Peyer's patch (tissue), 4 donors: ENCODE measurements around the gene TMCC1. TPM values are rescaled to one million over a fixed set of nuclear protein-coding genes. Genes with fewer than 3 reads are reported as not detected.

Experiments used
- DNase-seq, 3 donors: peaks; one replicate each; pipeline ENCODE4 v3.0.0-alpha.2; 2017 to 2019
- H3K27ac ChIP-seq, 4 donors: fragments of 200-600 bp; sonication (generic); one replicate each; pipeline ENCODE4 v1.5.1; 2016 to 2019
- H3K27me3 ChIP-seq, 2 donors: fragments of 200-600 bp; sonication (generic); one replicate each; pipeline ENCODE4 v1.5.1; 2019
- H3K36me3 ChIP-seq, 3 donors: fragments of 200-600 bp; sonication (generic); one replicate each; pipeline ENCODE4 v1.5.1; 2016 to 2019
- H3K4me1 ChIP-seq, 4 donors: fragments of 200-600 bp; sonication (generic); one replicate each; pipeline ENCODE4 v1.5.1; 2016 to 2019
- H3K4me3 ChIP-seq, 4 donors: fragments of 200-600 bp; sonication (generic); 1 replicate in 3 of 4; 2 replicates in 1 of 4; pipeline ENCODE4 v1.5.1; 2016 to 2019; ENCODE audit warnings: mild to moderate bottlenecking in 1 of 4
- H3K9me3 ChIP-seq, 4 donors: fragments of 200-600 bp; sonication (generic); one replicate each; pipeline ENCODE4 v1.5.1; 2016 to 2019; ENCODE audit warnings: mild to moderate bottlenecking in 1 of 4
- POLR2A ChIP-seq, 2 donors: fragments of 450-650 bp; IDR thresholded peaks; one replicate each; pipeline ENCODE4 v1.5.1; 2017; ENCODE audit warnings: antibody characterized with exemption in 2 of 2, mild to moderate bottlenecking in 2 of 2, moderate library complexity in 2 of 2
- total RNA-seq, 4 donors: library from RNA; depleted of rRNA; stranded (reverse); fragments of >200 nt; gene quantifications; one replicate each; pipeline ENCODE4 v1.1.0, GENCODE V29; 2016
- TF ChIP-seq, protein P1 (sequence below), 6 experiments: fragments of 450-650 bp in 4 of 6; fragments of 200-600 bp in 2 of 6; sonication (generic) in 1 of 6; IDR thresholded peaks; one replicate each; pipeline ENCODE4 v1.5.1; 2017 to 2019; ENCODE audit warnings: antibody characterized with exemption in 6 of 6, mild to moderate bottlenecking in 3 of 6, moderate library complexity in 1 of 6

The TMCC1 gene
- total RNA-seq, 4 donors from 2014 or later, result 12.9 to 33.1 (median 23.7) TPM

- no peaks in the 10 kb centered on the region for H3K9me3 ChIP-seq
- H3K4me3 ChIP-seq, result no peak overlapping the region
- peaks cover 0 to 20% (median 2%) of the 10 kb centered on the region in 4 donors for H3K4me1 ChIP-seq
- H3K27me3 ChIP-seq, result no peaks in the 10 kb centered on the region
- peaks cover 0 to 17% (median 0%) of the 10 kb centered on the region in 3 donors for H3K36me3 ChIP-seq
- DNase-seq, result no peak
- TF ChIP-seq POLR2A (IDR thresholded peaks at IDR 0.05), result no peak
- TF ChIP-seq, protein P1, sequence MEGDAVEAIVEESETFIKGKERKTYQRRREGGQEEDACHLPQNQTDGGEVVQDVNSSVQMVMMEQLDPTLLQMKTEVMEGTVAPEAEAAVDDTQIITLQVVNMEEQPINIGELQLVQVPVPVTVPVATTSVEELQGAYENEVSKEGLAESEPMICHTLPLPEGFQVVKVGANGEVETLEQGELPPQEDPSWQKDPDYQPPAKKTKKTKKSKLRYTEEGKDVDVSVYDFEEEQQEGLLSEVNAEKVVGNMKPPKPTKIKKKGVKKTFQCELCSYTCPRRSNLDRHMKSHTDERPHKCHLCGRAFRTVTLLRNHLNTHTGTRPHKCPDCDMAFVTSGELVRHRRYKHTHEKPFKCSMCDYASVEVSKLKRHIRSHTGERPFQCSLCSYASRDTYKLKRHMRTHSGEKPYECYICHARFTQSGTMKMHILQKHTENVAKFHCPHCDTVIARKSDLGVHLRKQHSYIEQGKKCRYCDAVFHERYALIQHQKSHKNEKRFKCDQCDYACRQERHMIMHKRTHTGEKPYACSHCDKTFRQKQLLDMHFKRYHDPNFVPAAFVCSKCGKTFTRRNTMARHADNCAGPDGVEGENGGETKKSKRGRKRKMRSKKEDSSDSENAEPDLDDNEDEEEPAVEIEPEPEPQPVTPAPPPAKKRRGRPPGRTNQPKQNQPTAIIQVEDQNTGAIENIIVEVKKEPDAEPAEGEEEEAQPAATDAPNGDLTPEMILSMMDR (IDR thresholded peaks at IDR 0.05), result no peak
- no peak overlapping the region for H3K27ac ChIP-seq
Observed at GRCh38 chr3:129655291-129655700, 238.2 kb downstream of the TMCC1 start.

GRCh38 chr3:129654131-129654530 is 239.4 kb downstream of the TMCC1 start:
- Histone ChIP-seq H3K4me3 (no peak overlapping the region), H3K27ac (no peak overlapping the region), H3K4me1 (peaks cover 0 to 20% (median 2%) of the 10 kb centered on the region in 4 donors), H3K9me3 (no peaks in the 10 kb centered on the region), H3K27me3 (no peaks in the 10 kb centered on the region), H3K36me3 (peaks cover 0 to 17% (median 0%) of the 10 kb centered on the region in 3 donors)
- TF ChIP-seq, protein P1 (IDR thresholded peaks at IDR 0.05), result no peak
- no peak for TF ChIP-seq POLR2A (IDR thresholded peaks at IDR 0.05)
- no peak for DNase-seq

DNA sequence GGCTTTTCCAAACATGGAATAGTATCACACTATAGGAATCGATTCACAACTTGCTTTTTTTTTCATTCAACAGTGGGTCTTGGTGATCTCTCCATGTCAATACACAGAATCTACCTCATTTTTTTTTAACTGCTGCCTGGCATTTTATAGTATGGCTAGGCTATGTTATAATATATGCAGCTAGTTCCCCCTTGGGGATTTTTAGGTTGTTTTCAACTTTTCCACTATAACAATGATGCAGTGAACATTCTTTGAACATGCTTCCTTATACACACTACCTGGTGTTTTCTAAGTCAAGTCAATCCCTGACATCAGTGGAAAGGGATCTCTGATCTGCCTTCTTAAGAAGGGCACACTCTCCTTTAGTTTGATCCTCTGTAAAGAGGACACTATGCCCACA is 240.5 kb downstream of the TMCC1 start:
- Histone ChIP-seq H3K36me3 (peaks cover 0 to 17% (median 0%) of the 10 kb centered on the region in 3 donors), H3K9me3 (no peaks in the 10 kb centered on the region), H3K27me3 (no peaks in the 10 kb centered on the region), H3K4me3 (no peak overlapping the region), H3K4me1 (peaks cover 0 to 14% (median 2%) of the 10 kb centered on the region in 4 donors), H3K27ac (no peak overlapping the region)
- no peak for DNase-seq
- TF ChIP-seq, protein P1 (IDR thresholded peaks at IDR 0.05), result no peak
- TF ChIP-seq POLR2A (IDR thresholded peaks at IDR 0.05), result no peak

DNA sequence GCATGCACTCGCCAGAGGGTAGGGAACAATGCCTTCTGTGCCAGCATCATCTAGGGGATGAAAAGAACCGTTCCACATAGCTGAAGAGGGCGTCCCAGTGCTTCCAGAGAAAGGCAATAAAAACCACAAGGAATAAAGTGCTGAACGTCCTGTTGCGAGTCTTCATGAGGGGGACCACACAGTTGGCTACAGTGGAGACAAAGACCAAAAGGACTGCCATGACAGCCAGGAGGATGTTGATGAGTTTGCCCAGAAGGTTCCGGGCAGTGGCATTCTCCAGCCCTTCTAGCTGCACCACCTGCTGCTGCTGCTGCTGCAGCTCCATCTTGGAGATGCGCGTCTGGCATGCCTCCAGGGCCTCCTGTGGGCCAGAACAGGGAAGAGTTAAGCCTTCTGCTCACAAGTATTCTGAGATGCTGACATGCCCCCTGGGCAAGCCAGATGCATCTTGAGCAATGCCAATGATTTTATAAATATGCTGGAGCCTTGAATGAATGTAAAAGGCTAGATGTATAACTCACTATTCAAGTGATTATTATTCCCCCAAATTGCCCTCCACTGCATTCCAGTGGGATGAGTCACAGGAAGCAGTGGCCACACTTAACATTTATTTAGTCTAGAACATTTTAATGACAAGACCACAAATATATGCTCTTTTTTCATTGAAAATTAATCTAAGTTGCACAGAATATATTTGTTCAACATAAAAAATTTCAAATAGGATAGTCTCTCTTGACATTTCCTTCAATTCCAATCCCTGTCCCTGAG is 241.9 kb downstream of the TMCC1 start:
- TF ChIP-seq POLR2A (IDR thresholded peaks at IDR 0.05), result no peak
- TF ChIP-seq, protein P1 (IDR thresholded peaks at IDR 0.05), result no peak
- Histone ChIP-seq H3K4me3 (no peak overlapping the region), H3K36me3 (peaks cover 0 to 17% (median 0%) of the 10 kb centered on the region in 3 donors), H3K9me3 (no peaks in the 10 kb centered on the region), H3K27ac (no peak overlapping the region), H3K4me1 (peaks cover 0 to 4% (median 0%) of the 10 kb centered on the region in 4 donors), H3K27me3 (no peaks in the 10 kb centered on the region)
- DNase-seq, result no peak

DNA sequence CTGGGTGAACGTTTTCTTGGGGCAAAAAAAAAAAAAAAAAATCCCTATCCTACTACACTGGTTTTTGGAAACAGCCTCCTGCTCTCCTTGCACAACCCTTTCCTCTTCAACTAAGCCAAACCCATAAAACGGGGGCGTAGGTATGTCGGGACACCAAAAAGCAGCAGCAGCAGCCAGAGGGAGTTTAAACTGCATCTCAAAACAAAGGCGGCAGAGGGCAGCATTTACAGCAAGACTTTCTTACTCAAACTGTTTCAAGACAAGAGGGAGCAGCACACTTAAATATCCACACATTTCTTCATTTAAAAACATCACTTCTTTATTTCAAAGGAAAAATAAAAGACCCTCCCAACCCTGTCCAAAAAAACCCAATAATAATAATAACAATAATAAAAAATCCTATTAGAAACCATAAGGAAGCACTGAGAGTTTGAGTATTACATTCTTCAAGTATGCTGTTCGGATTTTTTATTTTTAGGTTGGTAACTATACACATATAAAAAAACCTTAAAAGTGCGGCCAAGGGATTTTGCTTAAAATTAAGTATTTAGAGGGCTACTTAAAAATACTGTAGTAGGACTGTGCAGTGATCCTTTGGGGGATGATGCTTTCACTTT is 243.1 kb downstream of the TMCC1 start:
- no peak for TF ChIP-seq POLR2A (IDR thresholded peaks at IDR 0.05)
- TF ChIP-seq, protein P1 (IDR thresholded peaks at IDR 0.05), result peak in 5 of 6 experiments; percentile 56 to 87 (median 84)
- H3K27me3 ChIP-seq, result no peaks in the 10 kb centered on the region
- H3K27ac ChIP-seq, result no peak overlapping the region
- peaks cover 0 to 17% (median 0%) of the 10 kb centered on the region in 3 donors for H3K36me3 ChIP-seq
- no peaks in the 10 kb centered on the region for H3K4me1 ChIP-seq
- no peaks in the 10 kb centered on the region for H3K9me3 ChIP-seq
- no peak overlapping the region for H3K4me3 ChIP-seq
- DNase-seq, result peak in 2 of 3 donors; percentile 51 to 88
